T-cell (primary cell): ENCODE results near the gene KLHDC9. TPM values are rescaled to one million over a fixed set of nuclear protein-coding genes. Genes with fewer than 3 reads are reported as not detected.

Source experiments
- ATAC-seq, 4 experiments: fragments of 200-7000 bp in 3 of 4; fragments of 150-1000 bp in 1 of 4; cut with Tn5 transposase; replicated peaks in 1 of 4; 1 replicate in 3 of 4; 2 replicates in 1 of 4; pipeline ENCODE4 v1.10.0; 2021; ENCODE audit warnings: moderate library complexity in 3 of 4, mild to moderate bottlenecking in 2 of 4, moderate number of reproducible peaks in 1 of 4
- CTCF ChIA-PET, 2 donors: fragments of 300-600 bp; sonication (Branson Sonifier 250); formaldehyde crosslinking; loops; one replicate each; lab custom pipeline; 2022; ENCODE audit warnings: antibody characterized with exemption in 2 of 2; lab: Charles Lee
- POLR2A ChIA-PET, 2 donors: fragments of 300-600 bp; sonication (Branson Sonifier 250); formaldehyde crosslinking; loops; one replicate each; lab custom pipeline; 2022; ENCODE audit warnings: antibody characterized with exemption in 2 of 2; lab: Charles Lee
- DNase-seq, 35 experiments: peaks; one replicate each; pipeline versions ENCODE4 v3.0.0 to v3.0.0-alpha.2; 2013 to 2023
- H3K27ac ChIP-seq: one replicate; pipeline ENCODE4 v1.5.1; 2013; ENCODE audit warnings: low read length
- H3K27me3 ChIP-seq, 2 experiments: replicated peaks in 1 of 2; 1 replicate in 1 of 2; 2 replicates in 1 of 2; pipeline versions ENCODE4 v1.6.1 to v1.7.0; 2013; ENCODE audit warnings: low read length in 1 of 2, mixed read lengths in 1 of 2; ENCODE audit not compliant: control insufficient read depth in 2 of 2, insufficient read depth in 2 of 2; ENCODE audit errors: extremely low read depth in 1 of 2
- H3K36me3 ChIP-seq, 2 donors: 1 replicate in 1 of 2; 2 replicates in 1 of 2; pipeline versions ENCODE4 v1.6.1 to v1.7.0; 2013; ENCODE audit warnings: low read length in 1 of 2; ENCODE audit not compliant: control insufficient read depth in 2 of 2, insufficient read depth in 1 of 2; ENCODE audit errors: extremely low read depth in 1 of 2
- H3K4me1 ChIP-seq, 2 experiments: 1 replicate in 1 of 2; 2 replicates in 1 of 2; pipeline versions ENCODE4 v1.6.1 to v1.7.0; 2013; ENCODE audit warnings: low read length in 2 of 2, mixed read lengths in 1 of 2; ENCODE audit not compliant: insufficient read depth in 2 of 2, control insufficient read depth in 1 of 2; ENCODE audit errors: extremely low read depth in 1 of 2
- H3K4me3 ChIP-seq, 2 donors: 1 replicate in 1 of 2; 2 replicates in 1 of 2; pipeline versions ENCODE4 v1.5.1 to v1.7.0; 2013; ENCODE audit warnings: mild to moderate bottlenecking in 2 of 2, low read length in 1 of 2, moderate library complexity in 1 of 2; ENCODE audit not compliant: control insufficient read depth in 1 of 2; ENCODE audit errors: extremely low read depth in 1 of 2
- H3K9me3 ChIP-seq: 2 replicates; pipeline ENCODE4 v1.7.0; 2013
- H3K27ac Mint-ChIP-seq, 2 donors: one replicate each; pipeline ENCODE4 v1.8.0; 2020 to 2021; ENCODE audit warnings: mild to moderate bottlenecking in 2 of 2, mixed read lengths in 2 of 2
- H3K27me3 Mint-ChIP-seq, 2 donors: one replicate each; pipeline ENCODE4 v1.8.0; 2021 to 2022; ENCODE audit warnings: mixed read lengths in 2 of 2
- H3K36me3 Mint-ChIP-seq: one replicate; pipeline ENCODE4 v1.8.0; 2021; ENCODE audit warnings: mixed read lengths
- H3K4me1 Mint-ChIP-seq, 3 donors: one replicate each; pipeline ENCODE4 v1.8.0; 2020 to 2022; ENCODE audit warnings: mixed read lengths in 3 of 3, mild to moderate bottlenecking in 1 of 3
- H3K4me3 Mint-ChIP-seq, 3 donors: one replicate each; pipeline ENCODE4 v1.8.0; 2020 to 2022; ENCODE audit warnings: mild to moderate bottlenecking in 3 of 3, mixed read lengths in 3 of 3, moderate library complexity in 3 of 3
- H3K9me3 Mint-ChIP-seq, 3 donors: one replicate each; pipeline ENCODE4 v1.8.0; 2020 to 2022; ENCODE audit warnings: mixed read lengths in 3 of 3
- whole genome bisulfite sequencing: methylation state at CpG from one replicate; pipeline ENCODE4 v1.1.5; 2013; ENCODE audit warnings: missing lambda C conversion rate; ENCODE audit not compliant: insufficient coverage; 5-methylcytosine and 5-hydroxymethylcytosine counted together
- total RNA-seq, 35 experiments: library from RNA in 6 of 35; stranded (reverse) in 6 of 35; fragments of 120-200 nt in 1 of 35; gene quantifications; one replicate each; pipeline versions ENCODE4 v1.2.1 to v1.2.4 and lab custom pipeline; 2013 to 2026

Gene KLHDC9
- total RNA-seq, 5 donors from 2014 or later (not counting 1 experiment from before 2014, with no cell fraction given): 0.82 to 1.6 (median 0.86) TPM; not detected in 2

DNA sequence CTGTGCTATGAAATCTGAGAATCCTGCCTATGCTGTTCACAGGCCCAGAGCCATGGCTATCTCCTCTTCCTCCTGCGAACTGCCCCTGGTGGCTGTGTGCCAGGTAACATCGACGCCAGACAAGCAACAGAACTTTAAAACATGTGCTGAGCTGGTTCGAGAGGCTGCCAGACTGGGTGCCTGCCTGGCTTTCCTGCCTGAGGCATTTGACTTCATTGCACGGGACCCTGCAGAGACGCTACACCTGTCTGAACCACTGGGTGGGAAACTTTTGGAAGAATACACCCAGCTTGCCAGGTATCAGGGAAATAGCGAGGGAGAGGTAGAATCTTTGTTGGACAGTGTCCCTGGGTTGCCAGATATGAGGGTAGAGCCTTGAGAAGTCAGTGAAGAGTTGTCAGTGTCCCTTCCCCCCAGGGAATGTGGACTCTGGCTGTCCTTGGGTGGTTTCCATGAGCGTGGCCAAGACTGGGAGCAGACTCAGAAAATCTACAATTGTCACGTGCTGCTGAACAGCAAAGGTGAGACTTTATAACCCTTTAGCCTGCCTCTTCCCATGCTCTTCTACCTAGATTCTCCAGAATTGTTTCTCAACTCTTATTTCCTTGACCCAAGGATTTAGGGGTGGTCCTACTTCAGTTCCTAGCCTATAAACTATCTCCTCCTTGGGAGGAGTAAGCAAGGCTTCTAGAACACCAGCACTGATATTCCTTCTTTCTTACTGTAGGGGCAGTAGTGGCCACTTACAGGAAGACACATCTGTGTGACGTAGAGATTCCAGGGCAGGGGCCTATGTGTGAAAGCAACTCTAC, 21.1 kb downstream of the KLHDC9 start:
- ChIA-PET CTCF (no interaction called here), POLR2A (interaction anchor here in 1 of 2 donors (0.6 kb wide), 1 partner anchor 46 kb away, joined by 3 read pairs; no protein-coding TSS in a partner anchor)
- H3K4me1 ChIP-seq: peaks cover 20 to 42% of the 10 kb centered on the region in 2 experiments
- Mint-ChIP-seq H3K4me1 (peaks cover 51 to 63% (median 62%) of the 10 kb centered on the region in 3 donors), H3K4me3 (peak overlapping the region; percentile 89 to 96 (median 92)), H3K36me3 (peaks cover 40% of the 10 kb centered on the region), H3K27ac (peak overlapping the region; percentile 91 to 93), H3K27me3 (no peaks in the 10 kb centered on the region), H3K9me3 (no peaks in the 10 kb centered on the region)
- WGBS: 62% methylated on average over 7 of the region's 10 CpGs
- no peaks in the 10 kb centered on the region for H3K27me3 ChIP-seq
- peaks cover 15 to 51% of the 10 kb centered on the region in 2 donors for H3K36me3 ChIP-seq
- DNase-seq: peak in 33 of 35 experiments; percentile 22 to 83 (median 57)
- ATAC-seq: peak; percentile 43 to 57 (median 46)
- H3K4me3 ChIP-seq: no peak overlapping the region
- H3K9me3 ChIP-seq: no peaks in the 10 kb centered on the region
- peak overlapping the region; percentile 89 for H3K27ac ChIP-seq

DNA sequence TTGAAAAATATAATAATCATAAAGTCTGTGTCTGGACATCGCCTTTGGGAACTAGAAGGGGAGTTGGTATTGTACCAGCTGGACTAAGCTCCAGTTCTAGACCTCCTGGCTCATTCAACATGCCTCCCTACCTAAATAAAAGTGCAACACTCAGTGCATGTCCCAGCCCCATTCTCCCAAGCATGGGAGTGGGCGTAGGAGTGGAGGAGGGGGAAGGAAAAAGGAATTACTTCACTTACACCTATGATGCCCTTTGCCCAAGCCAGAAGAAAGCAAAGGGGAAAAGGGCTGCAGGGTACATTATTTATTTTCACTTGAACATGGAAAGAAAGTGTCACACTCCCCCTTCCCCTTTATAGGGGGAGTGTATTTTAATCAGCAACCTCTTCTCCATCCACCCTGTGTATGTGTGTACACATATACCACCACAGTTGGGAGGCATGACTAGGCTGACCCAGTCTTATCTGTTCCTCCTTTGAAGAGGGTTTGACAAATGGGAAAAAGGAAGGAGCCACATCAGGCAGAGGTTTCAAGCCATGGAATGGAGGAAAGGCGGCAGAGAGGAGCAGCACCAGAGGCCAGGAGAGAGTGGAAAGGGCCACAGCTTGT, 23.0 kb downstream of the KLHDC9 start:
- H3K27ac ChIP-seq: no peak overlapping the region
- no peaks in the 10 kb centered on the region for H3K27me3 Mint-ChIP-seq
- ChIA-PET CTCF (interaction anchor here (0.6 to 1.2 kb wide), 8 partner anchors 10 to 348 kb away, joined by 3 to 6 read pairs (median 3); partner anchors contain the start of gene DEDD (in 1 of the 2)), POLR2A (interaction anchor here (0.5 to 0.6 kb wide), 3 partner anchors 164 to 1043 kb away, joined by 4 to 5 read pairs (median 4); no protein-coding TSS in a partner anchor)
- H3K36me3 Mint-ChIP-seq: peaks cover 43% of the 10 kb centered on the region
- peak overlapping the region in 1 of 2 donors; percentile 16 for H3K27ac Mint-ChIP-seq
- no peak for DNase-seq
- H3K4me1 Mint-ChIP-seq: peaks cover 43 to 50% (median 45%) of the 10 kb centered on the region in 3 donors
- no CpG with 5 or more reads among the region's 3 CpGs for WGBS
- peaks cover 20 to 32% of the 10 kb centered on the region in 2 experiments for H3K4me1 ChIP-seq
- H3K4me3 ChIP-seq: no peak overlapping the region
- no peaks in the 10 kb centered on the region for H3K9me3 ChIP-seq
- H3K36me3 ChIP-seq: peaks cover 23 to 58% of the 10 kb centered on the region in 2 donors
- ATAC-seq: no peak
- no peaks in the 10 kb centered on the region for H3K9me3 Mint-ChIP-seq
- no peaks in the 10 kb centered on the region for H3K27me3 ChIP-seq
- H3K4me3 Mint-ChIP-seq: no peak overlapping the region

DNA sequence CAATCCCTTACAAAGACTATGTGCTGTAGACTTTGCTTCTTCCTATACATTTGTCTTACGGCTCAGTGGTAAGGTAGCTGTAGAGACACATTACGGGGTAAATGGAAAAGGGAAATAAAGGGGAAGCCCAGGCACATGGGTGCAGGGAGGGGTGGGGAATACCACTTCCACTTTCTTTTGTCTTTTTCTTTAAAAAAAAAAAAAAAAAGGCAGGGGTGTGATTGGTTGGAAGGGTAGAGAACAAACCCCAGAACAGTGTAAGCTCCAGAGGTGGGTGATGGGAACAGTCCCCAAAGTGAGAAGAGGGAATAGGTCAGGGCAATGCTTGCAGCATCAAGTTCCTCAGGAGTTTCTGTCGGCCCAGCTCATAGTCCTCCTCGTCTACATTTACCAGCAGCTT, 23.7 kb downstream of the KLHDC9 start:
- no peaks in the 10 kb centered on the region for H3K27me3 Mint-ChIP-seq
- WGBS: 86% methylated on average over 2 of the region's 4 CpGs
- ChIA-PET CTCF (interaction anchor here (0.7 to 1.2 kb wide), 5 partner anchors 10 to 348 kb away, joined by 3 to 6 read pairs (median 3); partner anchors contain the start of gene DEDD (in 1 of the 2)), POLR2A (no interaction called here)
- peaks cover 18 to 25% of the 10 kb centered on the region in 2 experiments for H3K4me1 ChIP-seq
- peaks cover 23 to 62% of the 10 kb centered on the region in 2 donors for H3K36me3 ChIP-seq
- H3K9me3 Mint-ChIP-seq: no peaks in the 10 kb centered on the region
- peak overlapping the region in 1 of 2 donors; percentile 16 for H3K27ac Mint-ChIP-seq
- DNase-seq (no peak), ATAC-seq (no peak)
- no peak overlapping the region for H3K27ac ChIP-seq
- H3K36me3 Mint-ChIP-seq: peaks cover 48% of the 10 kb centered on the region
- peaks cover 42 to 47% (median 43%) of the 10 kb centered on the region in 3 donors for H3K4me1 Mint-ChIP-seq
- no peak overlapping the region for H3K4me3 ChIP-seq
- H3K27me3 ChIP-seq: no peaks in the 10 kb centered on the region
- no peaks in the 10 kb centered on the region for H3K9me3 ChIP-seq
- H3K4me3 Mint-ChIP-seq: no peak overlapping the region

- CTCF ChIA-PET: no interaction called here
- Histone ChIP-seq H3K4me1 (peaks cover 12 to 23% of the 10 kb centered on the region in 2 experiments), H3K27ac (no peak overlapping the region), H3K4me3 (no peak overlapping the region), H3K9me3 (no peaks in the 10 kb centered on the region), H3K27me3 (no peaks in the 10 kb centered on the region), H3K36me3 (peaks cover 23 to 70% of the 10 kb centered on the region in 2 donors)
- Mint-ChIP-seq H3K27me3 (no peaks in the 10 kb centered on the region), H3K36me3 (peaks cover 57% of the 10 kb centered on the region), H3K4me3 (no peak overlapping the region), H3K27ac (no peak overlapping the region), H3K4me1 (peaks cover 44 to 49% (median 48%) of the 10 kb centered on the region in 3 donors), H3K9me3 (no peaks in the 10 kb centered on the region)
- DNase-seq (no peak), ATAC-seq (no peak)
- POLR2A ChIA-PET: interaction anchor here in 1 of 2 donors (0.5 kb wide), 1 partner anchor 23 kb away, joined by 3 read pairs; no protein-coding TSS in a partner anchor
- WGBS: no CpG with 5 or more reads among the region's 6 CpGs
Measured at GRCh38 chr1:161122967-161123366, 24.8 kb downstream of the KLHDC9 start.

GRCh38 chr1:161127649-161128048, 29.5 kb downstream of the KLHDC9 start:
- Histone ChIP-seq H3K9me3 (no peaks in the 10 kb centered on the region), H3K4me3 (no peak overlapping the region), H3K27ac (no peak overlapping the region), H3K4me1 (peaks cover 25 to 29% of the 10 kb centered on the region in 2 experiments), H3K27me3 (no peaks in the 10 kb centered on the region), H3K36me3 (peaks cover 16 to 46% of the 10 kb centered on the region in 2 donors)
- H3K4me1 Mint-ChIP-seq: peaks cover 54 to 73% (median 60%) of the 10 kb centered on the region in 3 donors
- H3K4me3 Mint-ChIP-seq: peak overlapping the region in 1 of 3 donors; percentile 31
- ChIA-PET POLR2A (interaction anchor here in 1 of 2 donors (1.0 kb wide), 1 partner anchor 26 kb away, joined by 3 read pairs; the partner anchor contains the start of gene UFC1), CTCF (interaction anchor here (0.5 to 1.4 kb wide), 4 partner anchors 11 to 767 kb away, joined by 3 to 5 read pairs (median 4); no protein-coding TSS in a partner anchor)
- WGBS: no CpG with 5 or more reads among the region's 2 CpGs
- no peaks in the 10 kb centered on the region for H3K9me3 Mint-ChIP-seq
- no peak for ATAC-seq
- no peak for DNase-seq
- no peaks in the 10 kb centered on the region for H3K27me3 Mint-ChIP-seq
- peaks cover 38% of the 10 kb centered on the region for H3K36me3 Mint-ChIP-seq
- peak overlapping the region; percentile 81 to 90 for H3K27ac Mint-ChIP-seq
